Naive thymus-derived CD4-positive, alpha-beta T cell (primary cell): ENCODE results near the gene TBX4. TPM values are rescaled to one million over a fixed set of nuclear protein-coding genes. Genes with fewer than 3 reads are reported as not detected.
A peak's percentile ranks its signal among the peaks of the same experiment; 100 is the strongest.
"Not testable (repeated sequence)": the region's sequence is repeated elsewhere in the genome, so short reads cannot be mapped to it uniquely, and the experiment has no call there.

Source experiments
- ATAC-seq: fragments of 150-1000 bp; cut with Tn5 transposase; 2 replicates; pipeline ENCODE4 v1.10.0; 2021; ENCODE audit warnings: mild to moderate bottlenecking, moderate library complexity
- CTCF ChIA-PET: fragments of 350-600 bp; sonication (Branson Sonifier 250); formaldehyde crosslinking; loops from one replicate; lab custom pipeline; 2021; ENCODE audit warnings: antibody characterized with exemption; lab: Charles Lee
- POLR2A ChIA-PET: fragments of 350-600 bp; sonication (Branson Sonifier 250); formaldehyde crosslinking; loops from one replicate; lab custom pipeline; 2021; ENCODE audit warnings: antibody characterized with exemption, inconsistent platforms; lab: Charles Lee
- DNase-seq, 9 donors: peaks; one replicate each; pipeline versions ENCODE4 v3.0.0 to v3.0.0-alpha.2; 2020 to 2022; ENCODE audit warnings: mixed read lengths in 1 of 9
- H3K27ac ChIP-seq: one replicate; pipeline ENCODE4 v1.7.0; 2013; ENCODE audit warnings: mild to moderate bottlenecking, low read depth, low read length, moderate library complexity
- H3K27me3 ChIP-seq, 2 donors: one replicate each; pipeline ENCODE4 v1.7.0; 2013; ENCODE audit warnings: low read length in 2 of 2, mild to moderate bottlenecking in 2 of 2, moderate library complexity in 2 of 2; ENCODE audit not compliant: control insufficient read depth in 2 of 2, insufficient read depth in 2 of 2
- H3K36me3 ChIP-seq, 3 experiments: 1 replicate in 2 of 3; 2 replicates in 1 of 3; pipeline ENCODE4 v1.7.0; 2013; ENCODE audit warnings: low read length in 3 of 3, mild to moderate bottlenecking in 3 of 3, moderate library complexity in 1 of 3; ENCODE audit not compliant: insufficient read depth in 3 of 3, control insufficient read depth in 2 of 3
- H3K4me1 ChIP-seq, 2 donors: one replicate each; pipeline ENCODE4 v1.7.0; 2013; ENCODE audit warnings: low read length in 2 of 2, mild to moderate bottlenecking in 2 of 2, moderate library complexity in 1 of 2; ENCODE audit not compliant: control insufficient read depth in 2 of 2, insufficient read depth in 2 of 2
- H3K4me3 ChIP-seq: 2 replicates; pipeline ENCODE4 v1.7.0; 2013; ENCODE audit warnings: mild to moderate bottlenecking, low read length
- H3K9me3 ChIP-seq, 3 experiments: 1 replicate in 2 of 3; 2 replicates in 1 of 3; pipeline ENCODE4 v1.7.0; 2013; ENCODE audit warnings: low read length in 3 of 3; ENCODE audit not compliant: control insufficient read depth in 2 of 3
- H3K27ac Mint-ChIP-seq, 9 donors: one replicate each; pipeline ENCODE4 v1.8.0; 2020 to 2022; ENCODE audit warnings: mixed read lengths in 9 of 9, mild to moderate bottlenecking in 8 of 9, moderate library complexity in 5 of 9, inconsistent platforms in 2 of 9
- H3K27me3 Mint-ChIP-seq, 5 donors: one replicate each; pipeline ENCODE4 v1.8.0; 2021 to 2022; ENCODE audit warnings: mixed read lengths in 5 of 5, mild to moderate bottlenecking in 1 of 5
- H3K36me3 Mint-ChIP-seq, 5 donors: one replicate each; pipeline ENCODE4 v1.8.0; 2020 to 2022; ENCODE audit warnings: mixed read lengths in 5 of 5, mild to moderate bottlenecking in 3 of 5, inconsistent platforms in 1 of 5
- H3K4me1 Mint-ChIP-seq, 7 donors: one replicate each; pipeline ENCODE4 v1.8.0; 2020 to 2022; ENCODE audit warnings: mixed read lengths in 7 of 7, mild to moderate bottlenecking in 3 of 7, inconsistent platforms in 1 of 7
- H3K4me3 Mint-ChIP-seq, 10 donors: one replicate each; pipeline ENCODE4 v1.8.0; 2020 to 2022; ENCODE audit warnings: mild to moderate bottlenecking in 10 of 10, mixed read lengths in 10 of 10, moderate library complexity in 6 of 10, inconsistent platforms in 2 of 10
- H3K9me3 Mint-ChIP-seq, 11 donors: one replicate each; pipeline ENCODE4 v1.8.0; 2020 to 2022; ENCODE audit warnings: mixed read lengths in 11 of 11, mild to moderate bottlenecking in 4 of 11, inconsistent platforms in 1 of 11, moderate library complexity in 1 of 11
- intact Hi-C, 2 donors: fragments of 100-400 bp; cut with micrococcal nuclease; formaldehyde crosslinking; loops; one replicate each; pipeline ENCODE4 v1.15.1; 2023
- polyA plus RNA-seq, 2 donors: library from polyadenylated mRNA; unstranded; fragments of 300-500 nt; fragmentation: Illumina TruSeq; gene quantifications; one replicate each; pipeline ENCODE4 v1.2.3, GENCODE V29; 2021
- total RNA-seq, 6 experiments: library from RNA in 5 of 6; stranded (reverse) in 5 of 6; gene quantifications; 1 replicate in 5 of 6; 2 replicates in 1 of 6; pipeline ENCODE4 v1.2.3 and lab custom pipeline; 2021 to 2026

Gene TBX4
- total and polyA plus RNA-seq, 7 experiments from 2014 or later, result not detected

DNA sequence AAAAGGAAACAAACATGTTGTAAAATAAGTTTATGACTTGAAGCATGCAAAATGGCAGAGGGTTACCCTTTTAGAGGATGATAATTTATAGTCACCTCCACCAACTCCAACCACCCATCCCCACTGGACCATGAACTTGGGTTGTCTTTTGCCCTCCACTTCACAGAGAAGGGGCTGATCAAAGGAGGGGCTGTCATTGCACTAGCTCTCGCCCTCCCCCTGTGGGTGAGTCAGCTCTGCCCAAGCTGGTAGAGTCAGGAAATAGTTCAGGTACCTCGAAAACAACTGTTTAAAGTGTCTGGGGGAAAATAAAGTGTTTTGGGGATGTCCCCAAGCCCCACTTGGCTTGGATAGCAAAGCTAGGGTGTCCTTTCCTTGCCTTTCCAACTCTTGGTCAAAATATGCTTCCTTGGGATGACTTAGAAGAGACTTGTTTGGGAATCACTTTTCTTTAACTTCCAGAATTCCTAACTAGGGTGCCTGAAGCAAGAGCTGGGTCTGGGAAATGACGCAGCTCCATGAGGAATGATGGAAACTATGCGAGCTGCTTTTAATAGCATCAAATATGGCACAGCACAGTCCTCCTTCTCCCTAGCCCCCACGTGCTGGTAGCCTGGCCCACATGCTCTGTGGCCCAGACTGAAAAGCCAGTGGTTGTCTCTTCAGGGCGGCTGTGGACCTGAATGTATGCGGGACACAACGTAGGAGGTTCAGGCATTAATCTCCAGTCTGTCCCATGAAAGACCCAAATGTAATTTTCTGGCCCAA, 40.7 kb downstream of the TBX4 start:
- no peaks in the 10 kb centered on the region for H3K9me3 ChIP-seq
- ChIA-PET CTCF (no interaction called here), POLR2A (no interaction called here)
- H3K4me1 ChIP-seq, result no peaks in the 10 kb centered on the region
- peaks cover 0 to 3% (median 0%) of the 10 kb centered on the region in 7 donors for H3K4me1 Mint-ChIP-seq
- H3K27me3 ChIP-seq, result no peaks in the 10 kb centered on the region
- no peak overlapping the region for H3K4me3 Mint-ChIP-seq
- H3K36me3 ChIP-seq, result no peaks in the 10 kb centered on the region
- ATAC-seq (no peak), DNase-seq (no peak)
- H3K4me3 ChIP-seq, result no peak overlapping the region
- peaks cover 2 to 22% (median 8%) of the 10 kb centered on the region in 5 donors for H3K27me3 Mint-ChIP-seq
- no peaks in the 10 kb centered on the region for H3K9me3 Mint-ChIP-seq
- no peak overlapping the region for H3K27ac ChIP-seq
- H3K27ac Mint-ChIP-seq, result no peak overlapping the region
- no peaks in the 10 kb centered on the region for H3K36me3 Mint-ChIP-seq
- intact Hi-C loops, result no loop called here

GRCh38 chr17:61493830-61494324, 41.7 kb downstream of the TBX4 start:
- H3K27me3 Mint-ChIP-seq, result peaks cover 2 to 25% (median 6%) of the 10 kb centered on the region in 5 donors
- peak overlapping the region in 1 of 9 donors; percentile 12 for H3K27ac Mint-ChIP-seq
- H3K4me1 ChIP-seq, ATAC-seq, CTCF ChIA-PET, H3K36me3 ChIP-seq, H3K36me3 Mint-ChIP-seq, H3K9me3 Mint-ChIP-seq, H3K27me3 ChIP-seq, H3K4me1 Mint-ChIP-seq, H3K4me3 Mint-ChIP-seq, H3K27ac ChIP-seq, H3K4me3 ChIP-seq, POLR2A ChIA-PET, intact Hi-C loops, DNase-seq, H3K9me3 ChIP-seq: not testable (repeated sequence)

DNA sequence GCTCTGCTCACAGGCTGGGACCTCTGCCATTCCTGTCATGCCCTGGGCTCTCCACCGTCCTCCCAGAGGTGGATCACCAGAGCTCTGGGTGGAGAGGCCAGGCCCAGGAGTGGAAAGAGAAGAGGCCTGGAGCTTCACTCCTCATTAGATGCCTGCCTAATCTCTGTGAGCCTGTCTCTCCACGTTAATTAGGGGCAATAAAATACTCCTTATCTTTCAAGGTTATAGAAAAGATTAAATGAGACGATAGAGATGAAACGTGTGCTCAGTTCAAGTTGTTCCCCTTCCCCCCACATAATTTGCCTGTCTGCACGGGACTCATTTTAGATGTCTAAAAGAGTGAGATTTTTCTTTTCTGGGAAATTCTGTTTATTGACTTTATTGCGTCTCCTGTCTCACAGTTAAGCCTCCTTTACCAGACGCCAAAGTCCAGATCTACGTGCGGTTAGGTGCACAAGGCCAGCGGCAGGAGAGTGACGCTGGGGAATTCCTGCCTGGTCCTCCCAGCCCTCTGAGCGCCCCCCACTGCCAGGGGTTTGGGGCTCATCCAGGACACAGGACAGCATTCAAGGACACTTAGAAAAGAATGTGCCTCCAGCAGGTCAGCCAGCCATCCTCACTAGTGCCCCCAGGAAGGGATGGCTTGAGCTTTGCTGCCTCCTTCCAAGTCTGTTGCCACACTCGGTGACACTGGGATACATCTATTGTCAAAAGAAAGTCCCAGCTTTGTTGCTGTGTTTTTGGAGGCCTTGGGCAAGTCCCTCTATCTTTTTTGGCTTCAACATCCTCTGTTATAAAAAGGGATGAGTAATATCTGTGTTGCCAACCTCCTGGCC, 42.3 kb downstream of the TBX4 start:
- POLR2A ChIA-PET, result no interaction called here
- Mint-ChIP-seq H3K36me3 (no peaks in the 10 kb centered on the region), H3K27ac (no peak overlapping the region), H3K4me3 (no peak overlapping the region), H3K27me3 (peaks cover 2 to 25% (median 6%) of the 10 kb centered on the region in 5 donors), H3K9me3 (no peaks in the 10 kb centered on the region), H3K4me1 (peaks cover 0 to 3% (median 0%) of the 10 kb centered on the region in 7 donors)
- no peaks in the 10 kb centered on the region for H3K4me1 ChIP-seq
- ATAC-seq (no peak), DNase-seq (no peak)
- no peak overlapping the region for H3K27ac ChIP-seq
- intact Hi-C loops, result no loop called here
- H3K9me3 ChIP-seq, result no peaks in the 10 kb centered on the region
- CTCF ChIA-PET, result no interaction called here
- no peaks in the 10 kb centered on the region for H3K36me3 ChIP-seq
- no peaks in the 10 kb centered on the region for H3K27me3 ChIP-seq
- H3K4me3 ChIP-seq, result no peak overlapping the region

DNA sequence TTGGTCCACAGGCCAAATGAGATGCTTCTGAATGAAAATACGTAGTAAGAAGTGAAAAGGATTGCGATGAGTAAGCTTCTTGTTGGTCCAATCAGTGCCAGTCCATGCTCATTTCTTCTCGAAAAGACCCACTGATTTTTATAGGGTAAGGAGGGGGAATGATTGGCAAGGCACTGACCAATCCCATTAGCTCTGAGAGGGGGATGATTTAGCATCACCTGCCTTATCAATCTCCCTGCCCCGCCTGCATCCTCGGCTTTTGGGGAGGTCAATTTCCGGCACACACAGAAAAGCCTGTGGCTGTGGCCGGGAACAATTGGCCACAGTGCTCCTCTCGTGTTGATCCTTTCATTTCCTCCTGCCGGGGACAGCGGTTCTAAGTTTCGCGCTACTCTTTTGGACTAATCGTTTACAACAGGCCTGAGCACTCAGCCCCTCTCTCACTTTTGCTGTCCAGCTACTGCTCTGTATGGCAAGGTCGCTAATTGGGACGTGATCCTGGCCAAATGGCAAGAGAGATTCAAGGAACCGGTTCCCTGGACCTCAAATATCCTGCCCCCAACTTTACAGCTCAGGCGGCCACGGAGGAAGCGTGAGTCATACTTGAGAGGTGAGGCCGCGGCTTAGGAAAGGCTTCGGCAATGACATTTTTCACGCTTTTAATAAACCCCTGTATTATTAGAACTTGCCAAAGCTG, 43.1 kb downstream of the TBX4 start:
- H3K9me3 ChIP-seq, result no peaks in the 10 kb centered on the region
- Mint-ChIP-seq H3K36me3 (no peaks in the 10 kb centered on the region), H3K27ac (no peak overlapping the region), H3K9me3 (no peaks in the 10 kb centered on the region), H3K4me3 (peak overlapping the region in 4 of 10 donors; percentile 16 to 67 (median 28)), H3K4me1 (peaks cover 0 to 3% (median 0%) of the 10 kb centered on the region in 7 donors), H3K27me3 (peaks cover 4 to 31% (median 6%) of the 10 kb centered on the region in 5 donors)
- ChIA-PET POLR2A (no interaction called here), CTCF (no interaction called here)
- no peak overlapping the region for H3K27ac ChIP-seq
- DNase-seq (no peak), ATAC-seq (no peak)
- no peak overlapping the region for H3K4me3 ChIP-seq
- H3K4me1 ChIP-seq, result no peaks in the 10 kb centered on the region
- no peaks in the 10 kb centered on the region for H3K27me3 ChIP-seq
- intact Hi-C loops, result no loop called here
- no peaks in the 10 kb centered on the region for H3K36me3 ChIP-seq

GRCh38 chr17:61496174-61496956, 44.1 kb downstream of the TBX4 start:
- H3K4me3 Mint-ChIP-seq, result no peak overlapping the region
- CTCF ChIA-PET, result no interaction called here
- Histone ChIP-seq H3K9me3 (no peaks in the 10 kb centered on the region), H3K36me3 (no peaks in the 10 kb centered on the region), H3K27ac (no peak overlapping the region), H3K4me1 (no peaks in the 10 kb centered on the region), H3K27me3 (no peaks in the 10 kb centered on the region), H3K4me3 (no peak overlapping the region)
- H3K27ac Mint-ChIP-seq, result no peak overlapping the region
- POLR2A ChIA-PET, result no interaction called here
- no peaks in the 10 kb centered on the region for H3K36me3 Mint-ChIP-seq
- ATAC-seq (no peak), DNase-seq (no peak)
- intact Hi-C loops, result no loop called here
- no peaks in the 10 kb centered on the region for H3K9me3 Mint-ChIP-seq
- H3K4me1 Mint-ChIP-seq, result peaks cover 0 to 3% (median 0%) of the 10 kb centered on the region in 7 donors
- H3K27me3 Mint-ChIP-seq, result peaks cover 4 to 31% (median 10%) of the 10 kb centered on the region in 5 donors
